Neural cell (in vitro differentiated cells): ENCODE measurements around the gene MMP13. TPM values are rescaled to one million over a fixed set of nuclear protein-coding genes. Genes with fewer than 3 reads are reported as not detected.

Experiments used
- H2AFZ ChIP-seq: fragments of 200-600, 300-800 bp; sonication (generic), shearing (Covaris generic); 2 replicates; pipeline ENCODE4 v1.6.0; 2014; ENCODE audit warnings: low read depth, mild to moderate bottlenecking, antibody characterized with exemption, low read length, moderate library complexity
- H3F3A ChIP-seq: fragments of 200-600 bp; shearing (Covaris generic); 2 replicates; pipeline ENCODE4 v1.6.1; 2016; ENCODE audit warnings: mild to moderate bottlenecking, moderate library complexity, mixed read lengths, antibody characterized with exemption, low read length; ENCODE audit not compliant: insufficient read depth, poor library complexity, severe bottlenecking
- H3K27ac ChIP-seq: fragments of 200-600, 300-800 bp; sonication (generic), shearing (Covaris generic); 2 replicates; pipeline ENCODE4 v1.5.1; 2014; ENCODE audit warnings: mild to moderate bottlenecking, low read length, moderate library complexity
- H3K27me3 ChIP-seq: fragments of 300-800, 200-600 bp; sonication (generic), shearing (Covaris generic); 2 replicates; pipeline ENCODE4 v1.6.0; 2014; ENCODE audit warnings: mild to moderate bottlenecking, low read depth, low read length, moderate library complexity; ENCODE audit not compliant: insufficient read depth
- H3K36me3 ChIP-seq: fragments of 300-800, 200-600 bp; sonication (generic), shearing (Covaris generic); 2 replicates; pipeline ENCODE4 v1.5.1; 2014; ENCODE audit warnings: mild to moderate bottlenecking, antibody characterized with exemption, low read length, moderate library complexity; ENCODE audit not compliant: insufficient read depth
- H3K4me2 ChIP-seq: fragments of 300-800, 200-600 bp; sonication (generic), shearing (Covaris generic); 2 replicates; pipeline ENCODE4 v1.6.0; 2014; ENCODE audit warnings: mild to moderate bottlenecking, low read length
- H3K4me3 ChIP-seq: fragments of 300-800, 200-600 bp; sonication (generic), shearing (Covaris generic); 2 replicates; pipeline ENCODE4 v1.5.1; 2014; ENCODE audit warnings: mild to moderate bottlenecking, low read length, moderate library complexity
- H3K79me2 ChIP-seq: fragments of 200-600 bp; shearing (Covaris generic); replicated peaks from 2 replicates; pipeline ENCODE4 v1.6.0; 2014; ENCODE audit warnings: mild to moderate bottlenecking, low read length, moderate library complexity; ENCODE audit not compliant: insufficient read depth
- H3K9ac ChIP-seq: fragments of 300-800, 200-600 bp; sonication (generic), shearing (Covaris generic); 2 replicates; pipeline ENCODE4 v1.6.1; 2016; ENCODE audit warnings: mild to moderate bottlenecking, low read length, mixed read lengths
- H3K9me2 ChIP-seq: fragments of 200-600 bp; shearing (Covaris generic); 2 replicates; pipeline ENCODE4 v1.6.1; 2016; ENCODE audit warnings: mild to moderate bottlenecking, low read length, mixed read lengths; ENCODE audit not compliant: insufficient read depth
- H3K9me3 ChIP-seq: fragments of 200-600, 300-800 bp; sonication (generic), shearing (Covaris generic); 2 replicates; pipeline ENCODE4 v1.6.1; 2016; ENCODE audit warnings: mild to moderate bottlenecking, mixed run types, low read length, moderate library complexity, mixed read lengths
- H4K20me1 ChIP-seq: fragments of 200-600 bp; shearing (Covaris generic); 2 replicates; pipeline ENCODE4 v1.6.1; 2016; ENCODE audit warnings: mild to moderate bottlenecking, mixed run types; ENCODE audit not compliant: insufficient read depth
- EP300 ChIP-seq: fragments of 450-650 bp; conservative IDR thresholded peaks from 2 replicates; pipeline ENCODE4 v1.6.1; 2014; ENCODE audit warnings: antibody characterized with exemption, mild to moderate bottlenecking, moderate library complexity; ENCODE audit not compliant: poor library complexity, severe bottlenecking
- EZH2 ChIP-seq: fragments of 200-600, 300-800 bp; shearing (Covaris generic), sonication (generic); IDR thresholded peaks from 2 replicates; pipeline ENCODE4 v1.6.1; 2014; ENCODE audit warnings: antibody characterized with exemption, low read length, borderline replicate concordance, mild to moderate bottlenecking; ENCODE audit not compliant: insufficient read depth, poor library complexity, severe bottlenecking
- MXI1 ChIP-seq: fragments of 450-650 bp; conservative IDR thresholded peaks from 2 replicates; pipeline ENCODE4 v1.6.1; 2014; ENCODE audit warnings: antibody characterized with exemption, mild to moderate bottlenecking; ENCODE audit not compliant: poor library complexity, severe bottlenecking
- POLR2AphosphoS5 ChIP-seq: IDR thresholded peaks from 2 replicates; pipeline ENCODE4 v1.6.1; 2012
- RAD21 ChIP-seq: fragments of 450-650 bp; conservative IDR thresholded peaks from 2 replicates; pipeline ENCODE4 v1.6.1; 2014; ENCODE audit warnings: antibody characterized with exemption, mild to moderate bottlenecking, moderate library complexity
- SMC3 ChIP-seq: fragments of 450-650 bp; conservative IDR thresholded peaks from 2 replicates; pipeline ENCODE4 v1.6.1; 2014; ENCODE audit warnings: antibody characterized with exemption, mild to moderate bottlenecking, moderate library complexity; ENCODE audit not compliant: poor library complexity
- TAF1 ChIP-seq: IDR thresholded peaks from 2 replicates; pipeline ENCODE4 v1.6.1; 2012; ENCODE audit warnings: low read depth
- polyA plus RNA-seq: library from polyadenylated mRNA; depleted of rRNA; stranded (reverse); fragments of >200 nt; gene quantifications from 2 replicates; pipeline ENCODE4 v1.2.3, GENCODE V29; 2014
- TF ChIP-seq, protein P1 (sequence below): IDR thresholded peaks from 2 replicates; pipeline ENCODE4 v1.6.1; 2012; ENCODE audit warnings: borderline replicate concordance
- TF ChIP-seq, protein P2 (sequence below): fragments of 450-650 bp; IDR thresholded peaks from 2 replicates; pipeline ENCODE4 v1.5.1; 2014; ENCODE audit warnings: antibody characterized with exemption, mild to moderate bottlenecking, moderate library complexity; ENCODE audit not compliant: poor library complexity, severe bottlenecking

MMP13 gene
- polyA plus RNA-seq, 1 donor from 2014 or later, result not detected

DNA sequence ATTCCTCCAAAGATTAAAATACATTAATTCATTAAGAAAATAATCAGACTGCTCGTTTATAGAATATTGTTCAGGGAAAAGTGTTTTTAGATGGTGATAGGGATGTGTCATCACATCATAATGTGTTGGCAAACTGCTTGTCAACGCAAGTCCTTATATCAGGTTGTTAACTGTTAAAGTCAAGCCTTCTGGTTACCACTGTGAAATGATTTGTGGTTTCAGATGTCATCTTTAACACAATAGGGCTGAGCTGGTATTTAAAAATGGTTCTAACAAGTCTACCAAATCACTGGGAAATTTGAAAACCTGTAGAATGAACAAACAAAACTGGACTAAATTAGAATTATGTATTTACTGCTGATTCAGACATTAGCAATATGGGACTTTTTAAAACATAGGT, 2.4 kb upstream of the MMP13 start:
- Histone ChIP-seq H3F3A (no peaks in the 10 kb centered on the region), H3K9ac (no peak overlapping the region), H3K9me2 (no peaks in the 10 kb centered on the region), H4K20me1 (no peaks in the 10 kb centered on the region), H3K79me2 (no peaks in the 10 kb centered on the region), H2AFZ (no peak overlapping the region), H3K4me2 (no peak overlapping the region), H3K27me3 (no peaks in the 10 kb centered on the region), H3K36me3 (no peaks in the 10 kb centered on the region), H3K9me3 (no peaks in the 10 kb centered on the region), H3K27ac (no peak overlapping the region), H3K4me3 (no peak overlapping the region)
- TF ChIP-seq, protein P1, sequence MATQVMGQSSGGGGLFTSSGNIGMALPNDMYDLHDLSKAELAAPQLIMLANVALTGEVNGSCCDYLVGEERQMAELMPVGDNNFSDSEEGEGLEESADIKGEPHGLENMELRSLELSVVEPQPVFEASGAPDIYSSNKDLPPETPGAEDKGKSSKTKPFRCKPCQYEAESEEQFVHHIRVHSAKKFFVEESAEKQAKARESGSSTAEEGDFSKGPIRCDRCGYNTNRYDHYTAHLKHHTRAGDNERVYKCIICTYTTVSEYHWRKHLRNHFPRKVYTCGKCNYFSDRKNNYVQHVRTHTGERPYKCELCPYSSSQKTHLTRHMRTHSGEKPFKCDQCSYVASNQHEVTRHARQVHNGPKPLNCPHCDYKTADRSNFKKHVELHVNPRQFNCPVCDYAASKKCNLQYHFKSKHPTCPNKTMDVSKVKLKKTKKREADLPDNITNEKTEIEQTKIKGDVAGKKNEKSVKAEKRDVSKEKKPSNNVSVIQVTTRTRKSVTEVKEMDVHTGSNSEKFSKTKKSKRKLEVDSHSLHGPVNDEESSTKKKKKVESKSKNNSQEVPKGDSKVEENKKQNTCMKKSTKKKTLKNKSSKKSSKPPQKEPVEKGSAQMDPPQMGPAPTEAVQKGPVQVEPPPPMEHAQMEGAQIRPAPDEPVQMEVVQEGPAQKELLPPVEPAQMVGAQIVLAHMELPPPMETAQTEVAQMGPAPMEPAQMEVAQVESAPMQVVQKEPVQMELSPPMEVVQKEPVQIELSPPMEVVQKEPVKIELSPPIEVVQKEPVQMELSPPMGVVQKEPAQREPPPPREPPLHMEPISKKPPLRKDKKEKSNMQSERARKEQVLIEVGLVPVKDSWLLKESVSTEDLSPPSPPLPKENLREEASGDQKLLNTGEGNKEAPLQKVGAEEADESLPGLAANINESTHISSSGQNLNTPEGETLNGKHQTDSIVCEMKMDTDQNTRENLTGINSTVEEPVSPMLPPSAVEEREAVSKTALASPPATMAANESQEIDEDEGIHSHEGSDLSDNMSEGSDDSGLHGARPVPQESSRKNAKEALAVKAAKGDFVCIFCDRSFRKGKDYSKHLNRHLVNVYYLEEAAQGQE, result no peak
- TF ChIP-seq POLR2AphosphoS5, result no peak
- TF ChIP-seq, protein P2, sequence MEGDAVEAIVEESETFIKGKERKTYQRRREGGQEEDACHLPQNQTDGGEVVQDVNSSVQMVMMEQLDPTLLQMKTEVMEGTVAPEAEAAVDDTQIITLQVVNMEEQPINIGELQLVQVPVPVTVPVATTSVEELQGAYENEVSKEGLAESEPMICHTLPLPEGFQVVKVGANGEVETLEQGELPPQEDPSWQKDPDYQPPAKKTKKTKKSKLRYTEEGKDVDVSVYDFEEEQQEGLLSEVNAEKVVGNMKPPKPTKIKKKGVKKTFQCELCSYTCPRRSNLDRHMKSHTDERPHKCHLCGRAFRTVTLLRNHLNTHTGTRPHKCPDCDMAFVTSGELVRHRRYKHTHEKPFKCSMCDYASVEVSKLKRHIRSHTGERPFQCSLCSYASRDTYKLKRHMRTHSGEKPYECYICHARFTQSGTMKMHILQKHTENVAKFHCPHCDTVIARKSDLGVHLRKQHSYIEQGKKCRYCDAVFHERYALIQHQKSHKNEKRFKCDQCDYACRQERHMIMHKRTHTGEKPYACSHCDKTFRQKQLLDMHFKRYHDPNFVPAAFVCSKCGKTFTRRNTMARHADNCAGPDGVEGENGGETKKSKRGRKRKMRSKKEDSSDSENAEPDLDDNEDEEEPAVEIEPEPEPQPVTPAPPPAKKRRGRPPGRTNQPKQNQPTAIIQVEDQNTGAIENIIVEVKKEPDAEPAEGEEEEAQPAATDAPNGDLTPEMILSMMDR, result no peak
- TF ChIP-seq EZH2, result no peak
- TF ChIP-seq EP300, result no peak
- TF ChIP-seq TAF1, result no peak
- no peak for TF ChIP-seq MXI1
- no peak for TF ChIP-seq RAD21
- TF ChIP-seq SMC3, result no peak

DNA sequence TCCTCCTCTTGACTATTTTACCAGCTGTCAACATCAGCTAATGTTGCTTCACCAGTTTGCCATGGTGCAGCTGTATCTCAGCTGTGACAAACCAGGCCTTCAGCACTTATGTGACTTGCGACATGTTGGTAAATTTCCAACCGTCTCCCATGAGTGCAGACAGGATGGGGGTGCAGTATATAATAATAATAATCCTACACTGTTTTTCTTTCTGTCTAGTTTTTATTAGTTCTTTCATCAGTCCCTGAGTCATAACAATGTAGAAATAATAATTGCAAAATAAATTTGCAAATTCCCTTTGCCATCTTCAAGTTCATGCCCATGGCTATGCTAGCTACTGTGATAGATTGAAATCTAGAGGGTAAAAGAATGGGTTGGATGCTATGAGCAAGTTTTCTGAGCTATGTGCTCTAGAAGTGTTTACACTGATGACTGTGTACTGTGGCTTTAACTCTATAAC, 4.9 kb downstream of the MMP13 start:
- H3K4me2 ChIP-seq, result no peak overlapping the region
- no peak overlapping the region for H3K4me3 ChIP-seq
- TF ChIP-seq EZH2, result no peak
- TF ChIP-seq MXI1, result no peak
- TF ChIP-seq, protein P2, result no peak
- TF ChIP-seq SMC3, result no peak
- TF ChIP-seq POLR2AphosphoS5, result no peak
- no peak for TF ChIP-seq TAF1
- TF ChIP-seq, protein P1, result no peak
- TF ChIP-seq EP300, result no peak
- no peak for TF ChIP-seq RAD21
- no peak overlapping the region for H2AFZ ChIP-seq
- H4K20me1 ChIP-seq, result no peaks in the 10 kb centered on the region
- H3F3A ChIP-seq, result no peaks in the 10 kb centered on the region
- no peak overlapping the region for H3K9ac ChIP-seq
- H3K27me3 ChIP-seq, result no peaks in the 10 kb centered on the region
- no peaks in the 10 kb centered on the region for H3K79me2 ChIP-seq
- H3K27ac ChIP-seq, result no peak overlapping the region
- no peaks in the 10 kb centered on the region for H3K9me2 ChIP-seq
- no peaks in the 10 kb centered on the region for H3K9me3 ChIP-seq
- H3K36me3 ChIP-seq, result no peaks in the 10 kb centered on the region
